OCI-LY3 (cell line): ENCODE data around the gene TAF5L.
"Not testable (repeated sequence)": the region's sequence is repeated elsewhere in the genome, so short reads cannot be mapped to it uniquely, and the experiment has no call there.

Source experiments
- H2AFZ ChIP-seq: fragments of 200-600, 300-600 bp; shearing (Covaris generic); 2 replicates; pipeline ENCODE4 v1.6.0; 2014; ENCODE audit warnings: antibody characterized with exemption, low read depth, low read length
- H3K27ac ChIP-seq: fragments of 200-600, 300-600 bp; sonication (generic); 2 replicates; pipeline ENCODE4 v1.5.1; 2014; ENCODE audit warnings: mild to moderate bottlenecking, low read length, moderate library complexity, mixed read lengths
- H3K27me3 ChIP-seq: fragments of 200-600, 300-600 bp; sonication (generic); 2 replicates; pipeline ENCODE4 v1.6.1; 2014; ENCODE audit warnings: low read depth, low read length, mixed read lengths
- H3K36me3 ChIP-seq: fragments of 200-600, 300-600 bp; sonication (generic); replicated peaks from 2 replicates; pipeline ENCODE3; 2014; ENCODE audit warnings: low read depth, low read length, mixed read lengths
- H3K4me1 ChIP-seq: fragments of 300-600, 200-600 bp; sonication (generic); 2 replicates; pipeline ENCODE4 v1.6.1; 2014; ENCODE audit warnings: low read length, mixed read lengths
- H3K4me2 ChIP-seq: fragments of 200-600, 300-600 bp; sonication (generic); 2 replicates; pipeline ENCODE4 v1.6.1; 2014; ENCODE audit warnings: low read length, mixed read lengths
- H3K4me3 ChIP-seq: fragments of 300-600, 200-600 bp; sonication (generic); 2 replicates; pipeline ENCODE4 v1.5.1; 2014; ENCODE audit warnings: antibody characterized with exemption, mild to moderate bottlenecking, low read length, moderate library complexity
- H3K79me2 ChIP-seq: fragments of 300-600, 200-600 bp; shearing (Covaris generic); 2 replicates; pipeline ENCODE4 v1.6.1; 2014; ENCODE audit warnings: mild to moderate bottlenecking, low read length, mixed read lengths
- H3K9ac ChIP-seq: fragments of 300-600, 200-600 bp; shearing (Covaris generic); 2 replicates; pipeline ENCODE4 v1.6.0; 2014; ENCODE audit warnings: mild to moderate bottlenecking, low read length, moderate library complexity
- H3K9me3 ChIP-seq: fragments of 200-600, 300-600 bp; shearing (Covaris generic); 2 replicates; pipeline ENCODE4 v1.6.1; 2014; ENCODE audit warnings: low read length, mixed read lengths; ENCODE audit not compliant: insufficient read depth
- H4K20me1 ChIP-seq: fragments of 200-600, 300-600 bp; sonication (generic); 2 replicates; pipeline ENCODE4 v1.6.1; 2016; ENCODE audit warnings: low read length, mixed read lengths; ENCODE audit not compliant: insufficient read depth
- EZH2phosphoT487 ChIP-seq: fragments of 200-600 bp; shearing (Covaris generic); IDR thresholded peaks from 2 replicates; pipeline ENCODE4 v1.6.1; 2018; ENCODE audit warnings: antibody characterized with exemption, mixed run types, low read depth
- TF ChIP-seq, protein P1 (sequence below): fragments of 200-600, 300-600 bp; sonication (generic); IDR thresholded peaks from 2 replicates; pipeline ENCODE4 v1.5.1; 2014; ENCODE audit warnings: antibody characterized with exemption, low read length, low read depth

TAF5L gene

DNA sequence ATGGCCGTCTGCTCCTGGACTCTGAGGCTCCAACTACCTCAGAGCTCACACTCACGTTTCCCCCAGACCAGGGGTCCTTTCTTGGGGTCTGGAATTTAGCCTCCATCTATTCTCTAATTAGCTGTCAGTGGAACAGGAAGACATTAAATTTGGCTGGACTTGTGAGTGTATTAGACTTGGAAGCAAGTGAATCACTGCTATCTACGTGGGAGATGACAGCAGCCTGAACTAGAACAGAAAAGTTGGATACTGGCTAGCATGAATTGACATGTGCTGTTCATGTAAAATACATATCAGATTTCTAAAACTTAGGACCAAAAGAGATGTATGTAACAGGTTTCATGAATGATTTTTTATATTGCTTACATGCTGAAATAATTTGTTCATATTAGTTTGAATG is 28.0 kb downstream of the TAF5L start:
- Histone ChIP-seq H3K27ac (no peak overlapping the region), H3K4me2 (no peak overlapping the region), H3K9me3 (no peaks in the 10 kb centered on the region), H2AFZ (no peak overlapping the region), H3K36me3 (peaks cover 52% of the 10 kb centered on the region), H3K4me3 (no peak overlapping the region), H3K9ac (no peak overlapping the region), H4K20me1 (peaks cover 12% of the 10 kb centered on the region; the same call in 1 of the 2 replicates), H3K79me2 (peaks cover 9% of the 10 kb centered on the region), H3K4me1 (no peaks in the 10 kb centered on the region), H3K27me3 (no peaks in the 10 kb centered on the region)
- TF ChIP-seq EZH2phosphoT487 = no peak
- TF ChIP-seq, protein P1, sequence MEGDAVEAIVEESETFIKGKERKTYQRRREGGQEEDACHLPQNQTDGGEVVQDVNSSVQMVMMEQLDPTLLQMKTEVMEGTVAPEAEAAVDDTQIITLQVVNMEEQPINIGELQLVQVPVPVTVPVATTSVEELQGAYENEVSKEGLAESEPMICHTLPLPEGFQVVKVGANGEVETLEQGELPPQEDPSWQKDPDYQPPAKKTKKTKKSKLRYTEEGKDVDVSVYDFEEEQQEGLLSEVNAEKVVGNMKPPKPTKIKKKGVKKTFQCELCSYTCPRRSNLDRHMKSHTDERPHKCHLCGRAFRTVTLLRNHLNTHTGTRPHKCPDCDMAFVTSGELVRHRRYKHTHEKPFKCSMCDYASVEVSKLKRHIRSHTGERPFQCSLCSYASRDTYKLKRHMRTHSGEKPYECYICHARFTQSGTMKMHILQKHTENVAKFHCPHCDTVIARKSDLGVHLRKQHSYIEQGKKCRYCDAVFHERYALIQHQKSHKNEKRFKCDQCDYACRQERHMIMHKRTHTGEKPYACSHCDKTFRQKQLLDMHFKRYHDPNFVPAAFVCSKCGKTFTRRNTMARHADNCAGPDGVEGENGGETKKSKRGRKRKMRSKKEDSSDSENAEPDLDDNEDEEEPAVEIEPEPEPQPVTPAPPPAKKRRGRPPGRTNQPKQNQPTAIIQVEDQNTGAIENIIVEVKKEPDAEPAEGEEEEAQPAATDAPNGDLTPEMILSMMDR = no peak

DNA sequence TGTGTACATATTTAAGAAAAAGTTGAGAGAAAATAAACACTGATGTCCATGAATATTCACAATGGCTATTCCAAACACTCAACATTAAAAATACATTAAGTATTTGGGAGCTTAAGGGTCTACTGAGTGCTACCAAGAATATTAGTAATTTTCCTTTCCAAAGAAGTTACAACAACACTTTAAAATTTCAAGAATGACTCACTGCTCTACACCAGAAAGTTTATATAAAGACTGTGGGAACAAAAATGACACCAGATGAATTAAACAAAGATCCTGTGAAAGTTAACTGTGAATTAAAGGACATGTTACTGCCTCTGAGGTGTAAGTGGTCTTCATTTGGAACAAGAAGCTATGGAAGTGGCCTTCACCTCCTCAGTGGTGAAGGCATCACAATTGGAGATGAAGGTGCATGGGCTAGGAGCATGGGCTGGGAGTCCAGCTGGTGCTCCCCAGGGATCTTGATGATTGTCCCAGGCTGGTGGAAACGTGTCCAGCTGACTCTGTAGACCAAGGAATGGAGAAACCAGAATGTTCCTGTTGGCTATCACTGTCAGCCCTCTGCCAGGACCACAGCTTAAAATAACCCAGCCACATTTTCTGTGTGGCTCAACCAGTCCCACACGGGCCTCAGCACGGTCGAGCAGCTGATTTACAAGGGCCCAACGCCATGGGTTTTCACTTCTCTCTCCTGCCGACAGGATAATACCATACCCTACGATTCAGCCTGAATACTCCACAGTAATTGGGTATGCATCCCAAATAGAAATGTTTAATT is 28.8 kb downstream of the TAF5L start:
- TF ChIP-seq, protein P1 = no peak
- TF ChIP-seq EZH2phosphoT487 = no peak

DNA sequence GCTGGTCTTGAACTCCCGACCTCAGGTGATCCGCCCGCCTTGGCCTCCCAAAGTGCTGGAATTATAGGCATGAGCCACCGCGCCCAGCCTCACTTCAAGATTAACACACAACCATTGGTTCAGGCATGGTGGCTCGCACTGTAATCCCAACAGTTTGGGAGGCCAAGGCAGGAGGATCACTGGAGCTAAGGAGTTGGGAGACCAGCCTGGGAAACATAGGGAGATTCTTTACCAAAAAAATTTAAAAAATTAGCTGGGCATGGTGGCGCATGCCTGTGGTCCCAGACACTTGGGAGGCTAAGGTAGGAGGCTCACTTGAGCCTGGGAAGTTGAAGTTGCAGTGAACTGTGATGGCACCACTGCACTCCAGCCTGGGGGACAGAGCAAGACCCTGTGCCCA is 30.0 kb downstream of the TAF5L start:
- peaks cover 40% of the 10 kb centered on the region for H3K36me3 ChIP-seq
- H3K9ac ChIP-seq = not testable (repeated sequence)

More for the DNA sequence above, 28.8 kb downstream of the TAF5L start:
- no peaks in the 10 kb centered on the region for H3K27me3 ChIP-seq
- H3K9ac ChIP-seq = no peak overlapping the region
- peaks cover 49% of the 10 kb centered on the region for H3K36me3 ChIP-seq
- no peak overlapping the region for H3K27ac ChIP-seq
- no peak overlapping the region for H2AFZ ChIP-seq
- H4K20me1 ChIP-seq = peaks cover 12% of the 10 kb centered on the region; the same call in 1 of the 2 replicates
- no peaks in the 10 kb centered on the region for H3K9me3 ChIP-seq
- peaks cover 9% of the 10 kb centered on the region for H3K79me2 ChIP-seq
- H3K4me2 ChIP-seq = no peak overlapping the region
- no peaks in the 10 kb centered on the region for H3K4me1 ChIP-seq
- no peak overlapping the region for H3K4me3 ChIP-seq

DNA sequence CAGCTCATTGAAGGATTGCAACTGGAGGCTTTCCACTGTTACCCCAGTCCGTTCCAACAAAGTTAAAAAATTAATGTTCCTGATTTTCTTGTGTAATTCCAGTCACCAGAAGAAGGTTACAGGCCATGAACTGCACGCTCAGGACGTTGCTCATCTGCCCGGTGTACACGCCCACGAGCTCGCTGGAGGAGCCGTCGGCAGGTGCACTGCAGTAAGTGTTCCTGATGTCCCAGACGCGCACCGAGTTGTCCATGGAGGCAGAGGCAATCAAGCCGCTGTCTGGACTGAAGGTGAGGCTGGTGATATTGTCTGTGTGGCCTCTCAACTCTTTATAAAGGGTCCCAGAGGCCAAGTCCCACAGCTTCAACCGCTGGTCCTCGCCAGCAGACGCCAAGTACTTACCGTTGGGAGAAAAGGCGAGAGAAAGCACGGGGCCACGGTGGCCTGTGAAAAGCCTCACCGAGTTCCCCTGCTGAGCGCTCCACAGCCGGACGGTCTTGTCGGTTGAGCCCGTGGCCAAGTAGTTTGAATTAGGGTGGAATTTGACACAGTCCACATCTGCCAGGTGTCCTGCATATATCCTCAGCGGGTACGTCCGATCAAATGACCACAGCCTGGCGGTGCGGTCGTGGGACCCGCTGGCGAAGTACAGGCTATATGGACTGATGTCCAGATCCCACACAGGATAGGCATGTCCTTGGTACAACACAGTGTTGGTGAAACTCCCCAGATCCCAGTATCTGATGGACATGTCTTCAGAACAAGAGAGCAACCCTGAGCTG is 31.5 kb downstream of the TAF5L start:
- H4K20me1 ChIP-seq = peaks cover 6% of the 10 kb centered on the region; the same call in 1 of the 2 replicates

More for the DNA sequence above, 30.0 kb downstream of the TAF5L start:
- H4K20me1 ChIP-seq = peaks cover 12% of the 10 kb centered on the region; the same call in 1 of the 2 replicates
- not testable (repeated sequence) for H3K4me2 ChIP-seq, H3K27me3 ChIP-seq, H2AFZ ChIP-seq, H3K4me3 ChIP-seq, H3K4me1 ChIP-seq, H3K27ac ChIP-seq, H3K79me2 ChIP-seq, H3K9me3 ChIP-seq

More for the DNA sequence above, 31.5 kb downstream of the TAF5L start:
- TF ChIP-seq EZH2phosphoT487 = no peak
- TF ChIP-seq, protein P1 = no peak
- H3K79me2 ChIP-seq = peaks cover 5% of the 10 kb centered on the region
- H2AFZ ChIP-seq = no peak overlapping the region
- no peak overlapping the region for H3K27ac ChIP-seq
- H3K9ac ChIP-seq = no peak overlapping the region
- H3K27me3 ChIP-seq = no peaks in the 10 kb centered on the region
- H3K9me3 ChIP-seq = no peaks in the 10 kb centered on the region
- peaks cover 27% of the 10 kb centered on the region for H3K36me3 ChIP-seq
- no peak overlapping the region for H3K4me2 ChIP-seq
- no peaks in the 10 kb centered on the region for H3K4me1 ChIP-seq
- H3K4me3 ChIP-seq = no peak overlapping the region
